T-helper 9 cell (primary cell): ENCODE results near the gene XYLB.
"Not testable (repeated sequence)": the region's sequence is repeated elsewhere in the genome, so short reads cannot be mapped to it uniquely, and the experiment has no call there.

Experiments used
- DNase-seq: peaks from one replicate; pipeline ENCODE4 v3.0.0-alpha.2; 2020
- total RNA-seq, 2 donors: gene quantifications; one replicate each; lab custom pipeline; 2026; lab: John Stamatoyannopoulos, UW

The XYLB gene
- total RNA-seq, result 0.24 to 0.84 reads per million in 2 donors

DNA sequence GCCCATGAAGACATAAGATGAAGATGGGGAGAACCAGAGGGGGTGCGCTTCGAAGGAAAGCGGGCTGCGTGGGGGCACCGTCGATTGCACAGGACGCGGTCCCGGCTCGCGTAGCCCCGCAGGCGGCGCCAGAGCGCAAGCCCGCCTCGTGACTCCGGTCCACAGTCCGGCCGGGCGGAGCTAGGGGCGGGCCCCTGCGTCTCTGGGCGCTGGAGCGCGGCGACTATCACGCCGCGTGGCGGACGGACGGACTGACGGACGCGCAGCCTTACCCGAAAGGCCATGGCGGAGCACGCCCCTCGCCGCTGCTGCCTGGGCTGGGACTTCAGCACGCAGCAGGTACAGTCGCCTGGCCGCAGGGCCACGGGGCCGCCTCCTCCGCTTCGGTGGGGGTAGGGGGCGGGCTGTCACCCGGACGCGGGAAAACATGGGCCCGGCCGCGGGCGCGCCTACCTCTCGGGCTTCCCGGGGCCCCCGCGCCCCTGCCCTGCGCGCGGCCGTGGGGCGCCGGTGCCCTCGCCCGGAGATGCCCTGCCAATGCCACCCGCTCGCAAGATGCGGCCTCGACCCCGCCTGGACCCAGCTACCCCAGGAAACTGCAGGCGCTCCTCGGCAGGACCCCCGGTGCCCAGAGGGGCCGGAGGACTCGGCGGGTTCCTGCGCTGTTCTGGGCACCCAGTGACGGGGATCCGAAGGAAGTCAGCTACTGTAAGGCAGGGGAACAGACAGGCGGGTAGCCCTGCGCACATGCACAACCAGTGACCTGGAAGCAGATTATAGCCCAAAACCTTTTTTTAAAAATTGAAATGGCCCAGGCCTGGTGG is at the start of gene XYLB:
Gene XYLB, plus strand, starts transcription at position 199 of the 824 bp plus-strand sequence. Its CDS starts 84 bp downstream, at position 283.
- DNase-seq, result peak; percentile 59

DNA sequence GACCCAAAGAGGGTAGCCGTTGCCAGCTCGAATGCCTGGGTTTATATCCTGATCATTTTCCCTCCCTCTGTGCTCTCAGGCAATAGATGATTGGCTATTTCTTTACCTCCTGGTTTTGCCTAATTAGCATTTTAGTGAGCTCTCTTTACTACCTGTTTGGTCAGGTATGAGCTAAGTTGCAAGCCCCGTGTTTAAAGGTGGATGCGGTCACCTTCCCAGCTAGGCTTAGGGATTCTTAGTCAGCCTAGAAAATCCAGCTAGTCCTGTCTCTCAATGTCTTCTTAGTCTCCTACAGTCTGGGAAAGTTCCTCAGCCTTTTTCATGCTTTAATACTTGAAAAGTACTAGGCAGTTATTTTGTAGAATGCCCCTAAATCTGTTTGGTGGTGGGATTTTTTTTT is 49.5 kb upstream of the XYLB start:
- not testable (repeated sequence) for DNase-seq

DNA sequence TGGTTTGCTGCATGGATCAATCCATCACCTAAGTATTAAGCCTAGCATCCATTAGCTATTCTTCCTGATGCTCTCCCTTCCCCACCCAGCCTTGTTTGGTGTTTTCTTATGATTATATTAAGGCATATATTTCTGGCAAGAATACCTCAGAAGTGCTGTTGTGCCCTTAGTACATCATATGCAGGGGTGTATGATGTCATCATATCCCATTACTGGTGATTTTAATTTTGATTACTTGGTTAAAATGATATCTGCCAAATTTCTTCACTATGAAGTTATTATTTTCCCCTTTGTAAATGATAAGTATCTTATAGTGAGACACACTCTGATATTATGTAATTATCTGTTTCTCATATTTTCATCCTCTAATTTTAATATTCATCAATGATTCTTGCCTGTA is 49.0 kb upstream of the XYLB start:
- DNase-seq, result no peak

DNA sequence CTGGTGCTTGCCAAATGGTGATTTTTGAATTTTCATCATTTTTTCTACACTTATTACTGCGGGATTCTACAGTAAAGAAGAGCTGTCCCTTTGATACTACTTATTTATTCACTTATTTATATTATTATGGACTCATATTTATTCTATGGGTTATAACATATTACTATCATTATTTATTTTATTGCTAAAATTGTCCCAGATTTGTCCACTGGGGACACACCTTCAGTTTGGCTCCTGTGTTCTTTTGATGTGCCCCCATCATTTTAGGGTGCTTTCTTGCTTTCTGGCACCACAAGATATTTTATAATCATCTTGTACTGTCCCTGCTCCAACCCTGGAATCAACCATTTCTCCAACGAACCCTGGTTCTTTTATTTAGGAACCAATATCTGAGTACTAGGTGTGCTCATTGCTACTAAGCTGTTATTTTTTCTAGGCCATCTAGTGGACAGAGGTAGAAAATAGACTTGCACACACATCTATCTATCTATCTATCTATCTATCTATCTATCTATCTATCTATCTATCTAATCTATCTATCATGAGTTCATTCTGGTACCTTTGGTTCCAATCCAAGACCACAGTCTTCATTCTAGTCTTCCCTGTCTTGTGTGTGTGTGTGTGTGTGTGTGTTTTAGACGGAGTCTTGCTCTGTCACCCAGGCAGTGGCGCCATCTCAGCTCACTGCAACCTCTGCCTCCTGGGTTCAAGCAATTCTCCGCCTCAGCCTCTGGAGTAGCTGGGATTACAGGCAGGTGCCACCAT is 48.5 kb upstream of the XYLB start:
- no peak for DNase-seq

DNA sequence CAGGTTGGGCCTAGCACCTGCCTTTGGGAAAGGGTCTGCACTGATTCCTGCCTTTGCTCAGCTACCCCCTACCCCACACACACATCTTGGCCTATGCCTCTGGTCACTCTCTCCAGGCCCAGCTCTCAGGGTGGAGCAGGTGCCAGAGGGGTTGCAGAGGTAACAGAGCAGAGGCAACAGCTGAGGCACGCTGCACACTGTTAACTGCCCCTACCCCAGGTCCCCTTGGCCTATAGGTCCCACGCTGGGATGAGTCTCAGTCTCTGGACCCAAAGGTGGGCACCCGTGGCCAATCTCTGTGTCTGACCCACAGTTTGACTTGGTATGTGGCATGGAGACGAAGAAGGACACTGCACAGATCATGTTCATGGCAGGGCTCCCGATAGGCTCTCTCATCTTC is 39.6 kb upstream of the XYLB start:
- no peak for DNase-seq

DNA sequence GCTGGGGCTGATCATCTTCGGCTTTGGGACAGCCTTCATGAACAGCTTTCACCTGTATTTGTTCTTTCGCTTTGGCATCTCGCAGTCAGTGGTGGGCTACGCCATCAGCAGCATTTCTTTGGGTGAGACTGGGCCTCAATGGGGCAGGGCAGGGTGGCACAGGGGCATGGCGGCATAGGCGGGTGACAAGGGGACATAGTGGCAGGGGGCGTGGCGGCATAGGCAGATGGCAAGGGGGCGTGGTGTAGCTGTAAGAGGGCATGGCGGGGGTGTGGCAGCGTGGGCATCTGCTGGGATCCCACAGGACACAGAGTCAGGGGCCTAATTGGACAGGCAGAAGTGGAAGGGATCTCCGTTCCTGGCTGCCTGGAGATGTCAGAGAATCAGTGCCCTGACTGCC is 39.0 kb upstream of the XYLB start:
- DNase-seq, result no peak

DNA sequence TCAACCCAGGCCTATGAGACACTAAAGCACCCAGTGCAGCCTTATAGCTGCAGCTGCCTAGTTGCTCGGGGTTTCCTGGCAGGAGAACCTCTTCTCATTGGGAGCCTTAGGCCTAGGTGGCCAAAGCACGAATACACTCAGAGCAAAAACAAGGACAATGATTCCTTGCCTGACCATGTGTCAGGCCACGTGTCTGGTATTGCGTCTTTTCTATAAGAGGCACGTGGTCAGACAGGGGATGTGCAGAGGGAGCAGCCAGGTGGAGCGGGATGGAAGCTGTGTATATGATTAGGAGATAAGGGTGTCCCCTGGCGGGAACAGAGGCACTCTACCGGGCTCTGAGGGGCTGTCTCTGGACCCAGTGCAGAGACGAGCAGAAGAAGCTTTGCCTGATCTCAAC is 38.1 kb upstream of the XYLB start:
- no peak for DNase-seq

DNA sequence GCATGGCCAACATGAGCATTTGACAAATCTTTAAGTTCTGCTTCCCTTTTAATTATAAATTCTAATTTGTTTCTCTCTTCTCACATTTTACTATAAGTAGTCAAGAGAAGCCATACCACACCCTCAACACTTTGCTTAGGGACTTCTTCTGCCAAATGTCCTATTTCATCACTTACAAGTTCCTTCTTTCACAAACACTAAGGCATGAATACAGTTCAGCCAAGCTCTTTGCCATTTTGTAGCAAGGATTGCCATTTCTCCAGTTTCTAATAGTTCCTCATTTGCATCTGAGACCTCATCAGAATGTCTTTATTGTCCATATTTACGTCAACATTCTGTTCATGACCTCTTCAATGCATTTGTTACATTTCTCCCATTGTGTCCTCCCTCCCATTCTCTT is 35.1 kb upstream of the XYLB start:
- no peak for DNase-seq

DNA sequence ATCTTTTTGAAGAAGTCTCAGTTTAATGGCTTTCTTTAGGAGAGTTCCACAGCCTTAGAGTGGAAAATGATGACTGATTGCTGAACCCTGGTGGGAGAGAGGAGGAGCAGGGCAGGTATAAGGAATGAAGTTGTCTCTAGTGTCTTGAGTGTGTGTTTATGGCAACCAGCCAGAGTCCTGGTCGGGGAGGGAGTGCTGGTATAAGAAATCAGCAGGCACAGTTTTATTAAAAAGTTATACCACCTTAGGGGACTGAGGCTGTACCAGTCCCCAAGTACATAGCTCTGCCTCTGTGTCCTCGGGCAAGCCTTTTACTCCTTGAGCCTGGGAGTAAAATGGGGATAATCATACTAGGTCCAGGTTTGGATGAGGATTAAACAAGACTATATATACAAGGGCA is 34.6 kb upstream of the XYLB start:
- no peak for DNase-seq

DNA sequence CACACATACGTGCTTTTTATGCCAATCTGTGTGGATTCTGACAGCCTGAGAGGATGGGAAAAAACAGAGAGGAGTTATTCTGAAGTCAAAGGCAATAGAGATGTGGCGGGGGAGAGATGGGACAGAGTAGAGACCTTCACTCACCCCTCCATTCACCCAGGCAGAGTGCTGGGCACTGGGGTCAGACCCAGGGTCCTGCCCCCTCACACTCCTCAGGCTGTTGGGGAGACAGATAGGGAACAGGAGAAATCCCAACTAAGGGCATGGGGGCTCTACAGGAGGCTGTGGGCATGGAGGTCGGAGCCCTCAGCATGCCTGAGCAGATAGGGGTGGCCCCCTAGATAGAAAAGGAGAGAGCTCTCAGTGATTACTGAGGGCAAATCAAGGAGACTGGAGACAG is 34.2 kb upstream of the XYLB start:
- no peak for DNase-seq

DNA sequence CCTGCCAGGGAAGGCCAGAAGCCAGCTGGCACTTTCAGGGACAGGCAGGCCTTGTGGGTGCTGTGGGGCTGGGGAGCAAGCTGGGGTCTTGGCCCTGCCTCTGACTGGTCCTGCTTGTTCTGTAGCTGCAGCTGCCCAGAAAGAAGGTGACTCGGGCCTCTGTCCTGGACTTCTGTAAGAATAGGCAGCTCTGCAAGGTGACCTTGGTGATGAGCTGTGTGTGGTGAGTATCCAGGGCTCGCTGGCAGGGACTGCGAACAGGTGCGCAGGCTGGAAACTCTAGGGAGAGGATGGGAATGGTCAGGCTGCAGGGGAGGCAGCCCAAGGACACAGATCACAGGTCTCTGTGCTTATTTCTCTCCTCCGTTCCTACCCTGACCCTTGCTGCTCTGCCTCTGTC is 33.3 kb upstream of the XYLB start:
- DNase-seq, result no peak

DNA sequence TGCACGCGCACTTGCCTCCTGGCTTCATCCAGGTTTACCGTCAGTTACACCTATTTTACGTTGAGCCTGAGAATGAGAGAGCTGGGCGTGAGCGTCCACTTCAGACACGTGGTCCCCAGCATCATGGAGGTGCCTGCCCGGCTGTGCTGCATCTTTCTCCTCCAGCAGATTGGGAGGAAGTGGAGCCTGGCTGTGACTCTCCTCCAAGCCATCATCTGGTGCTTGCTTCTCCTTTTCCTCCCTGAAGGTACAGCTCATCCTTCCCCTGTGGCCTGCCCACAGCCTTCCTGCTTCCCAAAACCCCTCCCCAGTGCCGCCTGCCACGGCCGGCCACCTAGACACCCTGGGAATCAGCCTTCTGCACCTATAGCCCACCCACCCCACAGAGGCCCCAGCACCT is 32.9 kb upstream of the XYLB start:
- DNase-seq, result no peak

DNA sequence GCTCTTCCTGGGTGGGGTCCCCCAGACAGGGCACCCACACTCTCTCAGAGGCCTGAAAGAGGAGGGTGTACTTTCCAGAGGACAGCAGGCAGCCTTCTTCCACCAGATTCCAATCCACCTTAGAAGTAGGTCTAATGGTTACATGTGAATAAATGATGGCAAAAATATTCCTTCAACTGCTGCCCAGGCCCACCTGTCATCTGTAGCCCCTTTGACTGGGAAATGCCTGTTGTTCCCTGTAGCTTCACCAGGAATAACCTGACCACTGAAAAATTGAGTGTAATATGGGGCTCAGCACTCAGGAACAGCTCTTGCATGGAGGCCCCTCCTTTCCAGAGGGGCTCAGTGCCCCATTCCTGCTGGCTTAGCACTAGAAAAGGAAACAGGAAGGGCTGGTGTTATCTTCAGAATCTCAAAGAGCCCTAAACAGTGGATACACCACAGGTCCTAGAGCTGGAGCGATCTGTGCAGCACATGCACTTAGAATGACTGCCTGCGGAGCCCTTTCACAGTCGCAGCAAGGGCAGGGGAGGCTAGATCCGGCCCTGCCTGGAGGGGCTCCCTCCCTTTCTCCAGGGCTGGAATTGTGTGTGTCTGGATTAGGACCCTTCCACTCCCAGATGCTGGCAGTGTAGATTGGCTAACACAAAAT is 32.3 kb upstream of the XYLB start:
- DNase-seq, result no peak

DNA sequence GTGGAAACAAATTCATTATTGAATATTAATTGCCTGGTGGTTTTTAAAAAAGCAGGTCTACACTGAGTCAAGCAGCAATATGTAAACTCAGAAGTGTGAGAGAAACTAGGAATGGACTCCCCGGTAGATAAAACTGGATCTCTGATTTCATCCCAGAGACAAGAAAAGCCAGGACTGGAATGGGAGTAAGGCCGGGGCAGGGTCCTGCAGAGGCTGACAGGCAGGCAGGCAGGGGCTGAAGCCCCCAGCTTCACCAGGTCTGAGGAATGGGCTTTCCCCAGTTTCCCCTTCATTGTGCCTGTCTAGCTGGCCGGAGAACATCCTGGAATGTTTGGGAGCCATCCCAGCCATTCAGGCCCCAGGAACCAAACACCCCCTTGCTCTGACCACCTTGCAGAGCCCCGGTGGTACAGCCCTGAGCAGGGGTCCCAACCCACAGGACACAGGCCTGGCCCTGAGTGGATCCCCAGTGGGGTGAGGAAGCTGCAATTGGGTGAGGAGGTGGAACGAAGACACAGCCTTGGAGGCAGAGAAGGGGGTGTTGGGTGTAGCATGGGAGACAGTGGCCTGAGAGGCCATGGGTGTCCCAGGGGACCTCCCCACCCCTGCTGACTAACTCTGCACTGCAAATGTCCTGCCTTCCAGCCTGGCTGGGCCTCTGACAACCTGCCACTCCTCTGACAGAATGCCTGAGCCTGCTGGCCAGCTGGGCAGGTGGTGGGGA is 31.7 kb upstream of the XYLB start:
- DNase-seq, result no peak

DNA sequence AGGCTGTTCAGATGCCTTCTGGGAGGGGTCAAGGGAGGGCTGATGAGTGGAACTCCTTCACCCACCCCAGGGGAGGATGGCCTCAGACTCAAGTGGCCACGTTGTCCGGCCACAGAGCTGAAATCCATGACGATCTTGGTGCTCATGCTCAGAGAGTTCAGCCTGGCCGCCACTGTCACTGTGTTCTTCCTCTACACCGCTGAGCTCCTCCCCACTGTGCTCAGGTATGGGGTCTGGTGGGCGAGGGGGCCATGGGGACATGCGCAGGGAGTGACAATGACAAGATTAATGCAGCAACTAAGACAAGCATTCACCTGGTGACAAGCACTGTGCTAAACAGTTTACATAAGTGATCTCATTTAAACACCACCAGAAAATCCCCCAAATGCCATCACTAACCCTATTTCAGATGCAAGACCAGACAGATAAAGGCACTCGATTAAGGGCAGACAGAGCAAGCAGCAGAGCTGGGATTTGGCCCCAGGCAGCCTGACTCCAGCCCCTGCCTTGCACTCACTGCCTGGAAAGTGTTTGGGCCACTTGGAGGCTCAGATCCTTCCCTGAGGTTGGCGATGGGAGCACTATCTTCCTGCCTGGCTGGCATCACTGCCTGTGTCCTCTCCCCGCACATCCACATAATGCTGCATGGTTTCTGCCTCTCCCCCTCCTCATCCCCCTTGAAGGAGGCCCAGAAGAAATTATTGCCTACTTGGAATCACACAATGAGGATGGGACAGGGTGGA is 30.9 kb upstream of the XYLB start:
- DNase-seq, result no peak

DNA sequence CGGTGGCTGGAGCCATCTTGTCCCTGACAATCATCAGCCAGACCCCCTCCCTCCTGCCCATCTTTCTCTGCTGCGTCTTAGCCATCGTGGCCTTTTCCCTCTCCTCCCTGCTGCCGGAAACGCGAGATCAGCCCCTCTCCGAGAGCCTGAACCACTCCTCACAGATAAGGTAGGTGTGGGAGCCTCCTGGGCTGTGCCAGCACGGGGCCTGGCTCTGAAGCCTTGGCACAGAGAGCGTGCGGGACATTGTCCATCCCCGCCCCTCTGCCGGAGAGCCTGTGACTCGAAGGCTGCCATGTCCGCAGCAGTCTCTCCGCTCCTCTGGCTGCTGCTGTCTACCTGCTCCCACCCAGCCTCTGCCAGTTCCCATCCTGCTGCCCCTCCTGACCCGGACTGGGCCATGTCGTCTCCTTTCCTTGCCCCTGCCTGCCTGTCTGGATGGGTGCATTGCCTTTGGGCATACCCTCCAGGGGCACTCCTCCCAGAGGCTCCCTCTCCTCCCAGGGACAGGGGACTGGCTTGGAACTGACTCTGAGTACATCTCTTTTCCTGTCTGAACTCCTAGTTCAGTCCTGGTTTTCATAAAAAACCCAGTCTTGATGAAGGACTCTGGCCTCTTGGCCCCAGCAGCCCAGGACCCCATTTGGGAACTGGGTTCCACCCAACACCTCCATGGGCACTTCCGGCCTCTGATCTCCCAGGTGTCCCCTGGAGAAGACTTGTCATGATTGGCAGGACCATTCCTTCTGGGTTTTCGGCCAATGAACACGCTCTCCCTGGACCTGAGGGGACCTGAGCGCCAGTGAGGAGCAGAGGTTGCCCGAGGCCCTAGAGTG is 30.0 kb upstream of the XYLB start:
- no peak for DNase-seq

DNA sequence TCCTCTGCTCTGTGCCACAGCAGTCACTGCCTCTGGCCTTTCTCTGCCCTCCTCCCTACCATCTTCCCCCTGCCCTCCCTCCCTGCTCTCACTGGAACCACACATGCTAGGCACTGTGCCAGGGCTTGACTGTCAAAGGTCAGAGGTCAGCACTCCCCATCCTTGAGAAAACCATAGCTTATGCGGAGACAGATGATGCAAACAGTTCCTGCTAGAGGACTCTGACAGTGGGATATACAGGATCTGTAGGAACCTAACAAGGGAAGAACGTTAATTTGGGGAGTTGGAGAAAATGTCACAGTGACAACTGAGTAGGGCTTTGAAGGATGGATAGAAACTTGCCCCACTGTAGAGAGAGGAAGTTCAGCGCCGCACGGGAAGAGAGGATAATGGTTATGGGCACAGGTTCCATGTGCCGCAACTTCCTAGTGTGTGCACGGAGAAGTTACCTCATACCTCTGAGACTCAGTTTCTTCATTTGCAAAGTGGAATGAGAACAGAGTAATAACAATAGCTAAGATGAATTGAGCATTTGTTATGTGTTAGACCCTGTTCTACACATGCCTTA is 29.3 kb upstream of the XYLB start:
- DNase-seq, result no peak

DNA sequence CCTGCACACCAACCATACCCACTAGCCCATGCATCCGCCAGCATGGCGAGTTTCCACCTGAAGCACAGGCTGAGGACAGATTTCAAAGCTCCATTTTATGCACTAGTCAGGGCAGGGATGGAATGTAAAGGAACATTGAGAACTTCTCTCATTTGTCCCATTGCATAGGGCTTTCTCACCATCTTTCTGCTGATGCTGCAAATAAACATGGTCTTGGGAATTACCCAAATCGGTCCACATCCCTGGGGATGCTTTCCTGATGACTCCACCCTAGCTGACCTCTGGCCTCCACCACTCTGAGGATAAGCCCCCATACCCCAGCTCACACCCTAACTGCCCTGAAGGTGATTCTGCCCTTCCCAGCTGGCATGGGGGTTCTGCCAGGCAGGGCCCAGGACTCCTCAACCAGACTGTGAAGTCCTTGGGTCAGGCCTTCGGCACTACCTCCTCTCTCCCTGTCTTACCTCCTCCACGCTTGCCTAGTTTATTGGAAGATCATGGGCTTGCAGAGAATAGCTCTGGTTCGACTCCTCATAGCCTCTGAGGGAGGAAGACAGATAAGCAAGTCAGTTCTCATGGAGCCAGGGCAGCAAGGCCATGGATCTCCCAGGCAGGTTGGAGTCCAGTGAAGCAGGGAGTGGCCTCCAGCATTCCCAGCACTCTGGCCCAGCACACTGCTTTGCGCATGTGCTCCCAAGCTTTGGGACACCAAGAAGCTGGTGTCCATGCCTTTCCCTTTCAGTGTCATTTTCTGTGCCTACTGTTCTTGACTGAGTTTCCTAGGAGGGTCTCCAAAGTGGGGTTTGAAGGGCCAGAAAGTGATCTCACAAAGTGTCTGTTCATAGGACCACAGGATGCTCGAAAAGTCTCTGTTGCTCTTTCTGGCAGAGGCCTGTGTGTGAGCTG is 27.6 kb upstream of the XYLB start:
- DNase-seq, result no peak

DNA sequence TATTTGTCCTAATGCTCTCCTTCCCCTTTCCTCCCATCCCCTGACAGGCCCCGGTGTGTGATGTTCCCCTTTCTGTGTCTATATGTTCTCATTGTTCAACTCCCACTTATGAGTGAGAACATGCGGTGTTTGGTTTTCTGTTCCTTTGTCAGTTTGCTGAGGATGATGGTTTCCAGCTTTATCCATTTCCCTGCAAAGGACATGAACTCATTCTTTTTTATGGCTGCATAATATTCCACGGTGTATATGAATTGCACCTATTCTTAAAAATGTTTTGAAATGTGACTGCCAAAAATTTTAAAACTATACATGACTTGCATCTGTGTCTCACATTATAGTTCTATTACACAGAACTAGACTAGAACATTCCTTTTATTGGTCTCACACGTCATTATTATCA is 25.9 kb upstream of the XYLB start:
- DNase-seq, result not testable (repeated sequence)

DNA sequence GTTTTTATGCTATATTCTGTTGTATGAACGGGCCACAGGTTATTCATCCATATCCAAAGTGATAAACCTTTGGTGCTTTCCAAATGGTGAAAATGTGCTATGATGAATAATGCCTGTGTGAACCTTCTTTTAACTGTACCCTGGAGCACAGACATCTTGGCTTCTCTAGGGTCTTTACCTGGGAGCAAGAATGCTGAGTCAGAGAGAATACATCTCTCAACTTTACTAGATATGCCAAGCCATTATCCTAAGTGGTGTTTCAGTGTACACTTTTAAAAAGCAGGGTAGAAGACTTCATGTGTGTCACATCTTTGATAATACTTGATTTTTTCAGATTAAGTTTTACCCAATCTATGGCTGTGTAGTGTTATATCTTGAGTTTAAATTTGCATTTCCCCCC is 23.5 kb upstream of the XYLB start:
- DNase-seq, result no peak
